Gastrocnemius medialis (tissue), 4 donors: ENCODE data around the gene UFD1. TPM values are rescaled to one million over a fixed set of nuclear protein-coding genes. Genes with fewer than 3 reads are reported as not detected.

Experiments used
- ATAC-seq, 2 donors: fragments of 150-250 bp; one replicate each; pipeline ENCODE4 v1.9.1; 2016
- DNase-seq, 2 donors: peaks; one replicate each; pipeline ENCODE4 v3.0.0-alpha.2; 2019
- H3K27ac ChIP-seq, 4 donors: fragments of 200-600 bp; sonication (generic); 1 replicate in 1 of 4; 2 replicates in 3 of 4; pipeline ENCODE4 v1.5.1; 2016 to 2018; ENCODE audit warnings: mild to moderate bottlenecking in 2 of 4, moderate library complexity in 1 of 4
- H3K27me3 ChIP-seq, 3 donors: fragments of 200-600 bp; sonication (generic) in 2 of 3; 1 replicate in 1 of 3; 2 replicates in 2 of 3; pipeline versions ENCODE4 v1.5.1 to v1.6.0; 2016 to 2019; ENCODE audit warnings: mild to moderate bottlenecking in 1 of 3, moderate library complexity in 1 of 3
- H3K36me3 ChIP-seq, 2 donors: fragments of 200-600 bp; sonication (generic) in 1 of 2; one replicate each; pipeline ENCODE4 v1.5.1; 2017 to 2018
- H3K4me1 ChIP-seq, 2 donors: fragments of 200-600 bp; sonication (generic) in 1 of 2; one replicate each; pipeline ENCODE4 v1.5.1; 2016 to 2017; ENCODE audit warnings: mild to moderate bottlenecking in 2 of 2
- H3K4me3 ChIP-seq, 4 donors: fragments of 200-600 bp; sonication (generic) in 3 of 4; 1 replicate in 1 of 4; 2 replicates in 3 of 4; pipeline ENCODE4 v1.5.1; 2016 to 2019; ENCODE audit warnings: mild to moderate bottlenecking in 2 of 4
- H3K9me3 ChIP-seq, 3 donors: fragments of 200-600 bp; sonication (generic) in 2 of 3; 1 replicate in 1 of 3; 2 replicates in 2 of 3; pipeline ENCODE4 v1.5.1; 2016 to 2019
- POLR2A ChIP-seq, 2 donors: fragments of 450-650 bp; IDR thresholded peaks; one replicate each; pipeline ENCODE4 v1.6.1; 2017; ENCODE audit warnings: antibody characterized with exemption in 2 of 2, mild to moderate bottlenecking in 2 of 2, moderate library complexity in 2 of 2
- in situ Hi-C, 4 donors: fragments of 200-750 bp; cut with MboI; loops; one replicate each; pipeline versions ENCODE4 v1.15.0 to v1.8.0; 2017; ENCODE audit warnings: low sequenced_read_pairs in 4 of 4
- intact Hi-C: fragments of 100-400 bp; cut with DNase I; formaldehyde crosslinking; loops from one replicate; pipeline ENCODE4 v1.15.1; 2023; ENCODE audit warnings: low total_unique reads
- total RNA-seq, 4 donors: library from RNA; depleted of rRNA; stranded (reverse); fragments of >200 nt; gene quantifications; one replicate each; pipeline versions ENCODE4 v1.1.0 to v1.2.3, GENCODE V29; 2016
- TF ChIP-seq, protein P1 (sequence below), 5 experiments: fragments of 450-650 bp in 3 of 5; fragments of 200-600 bp in 2 of 5; sonication (generic) in 2 of 5; IDR thresholded peaks in 4 of 5; conservative IDR thresholded peaks in 1 of 5; 1 replicate in 4 of 5; 2 replicates in 1 of 5; pipeline ENCODE4 v1.5.1; 2016 to 2019; ENCODE audit warnings: antibody characterized with exemption in 5 of 5, mild to moderate bottlenecking in 3 of 5, moderate library complexity in 3 of 5

UFD1 gene
- total RNA-seq, 4 donors from 2014 or later = 106 to 199 (median 165) TPM

- H3K36me3 ChIP-seq = no peaks in the 10 kb centered on the region
- no peak for ATAC-seq
- in situ Hi-C loops = loop anchor here in 1 of 4 donors (25.0 kb wide), 1 partner anchor 518 kb away; no protein-coding TSS in a partner anchor
- no peaks in the 10 kb centered on the region for H3K9me3 ChIP-seq
- intact Hi-C loops = no loop called here
- H3K27me3 ChIP-seq = no peaks in the 10 kb centered on the region
- DNase-seq = no peak
- H3K27ac ChIP-seq = no peak overlapping the region
- H3K4me3 ChIP-seq = no peak overlapping the region
- TF ChIP-seq POLR2A (IDR thresholded peaks at IDR 0.05) = no peak
- TF ChIP-seq, protein P1, sequence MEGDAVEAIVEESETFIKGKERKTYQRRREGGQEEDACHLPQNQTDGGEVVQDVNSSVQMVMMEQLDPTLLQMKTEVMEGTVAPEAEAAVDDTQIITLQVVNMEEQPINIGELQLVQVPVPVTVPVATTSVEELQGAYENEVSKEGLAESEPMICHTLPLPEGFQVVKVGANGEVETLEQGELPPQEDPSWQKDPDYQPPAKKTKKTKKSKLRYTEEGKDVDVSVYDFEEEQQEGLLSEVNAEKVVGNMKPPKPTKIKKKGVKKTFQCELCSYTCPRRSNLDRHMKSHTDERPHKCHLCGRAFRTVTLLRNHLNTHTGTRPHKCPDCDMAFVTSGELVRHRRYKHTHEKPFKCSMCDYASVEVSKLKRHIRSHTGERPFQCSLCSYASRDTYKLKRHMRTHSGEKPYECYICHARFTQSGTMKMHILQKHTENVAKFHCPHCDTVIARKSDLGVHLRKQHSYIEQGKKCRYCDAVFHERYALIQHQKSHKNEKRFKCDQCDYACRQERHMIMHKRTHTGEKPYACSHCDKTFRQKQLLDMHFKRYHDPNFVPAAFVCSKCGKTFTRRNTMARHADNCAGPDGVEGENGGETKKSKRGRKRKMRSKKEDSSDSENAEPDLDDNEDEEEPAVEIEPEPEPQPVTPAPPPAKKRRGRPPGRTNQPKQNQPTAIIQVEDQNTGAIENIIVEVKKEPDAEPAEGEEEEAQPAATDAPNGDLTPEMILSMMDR (IDR thresholded peaks at IDR 0.05 in 4 of 5, conservative IDR thresholded peaks at IDR 0.05 in 1 of 5) = no peak
- H3K4me1 ChIP-seq = no peaks in the 10 kb centered on the region
Observed at GRCh38 chr22:19505735-19506126, 26.7 kb upstream of the UFD1 start.

DNA sequence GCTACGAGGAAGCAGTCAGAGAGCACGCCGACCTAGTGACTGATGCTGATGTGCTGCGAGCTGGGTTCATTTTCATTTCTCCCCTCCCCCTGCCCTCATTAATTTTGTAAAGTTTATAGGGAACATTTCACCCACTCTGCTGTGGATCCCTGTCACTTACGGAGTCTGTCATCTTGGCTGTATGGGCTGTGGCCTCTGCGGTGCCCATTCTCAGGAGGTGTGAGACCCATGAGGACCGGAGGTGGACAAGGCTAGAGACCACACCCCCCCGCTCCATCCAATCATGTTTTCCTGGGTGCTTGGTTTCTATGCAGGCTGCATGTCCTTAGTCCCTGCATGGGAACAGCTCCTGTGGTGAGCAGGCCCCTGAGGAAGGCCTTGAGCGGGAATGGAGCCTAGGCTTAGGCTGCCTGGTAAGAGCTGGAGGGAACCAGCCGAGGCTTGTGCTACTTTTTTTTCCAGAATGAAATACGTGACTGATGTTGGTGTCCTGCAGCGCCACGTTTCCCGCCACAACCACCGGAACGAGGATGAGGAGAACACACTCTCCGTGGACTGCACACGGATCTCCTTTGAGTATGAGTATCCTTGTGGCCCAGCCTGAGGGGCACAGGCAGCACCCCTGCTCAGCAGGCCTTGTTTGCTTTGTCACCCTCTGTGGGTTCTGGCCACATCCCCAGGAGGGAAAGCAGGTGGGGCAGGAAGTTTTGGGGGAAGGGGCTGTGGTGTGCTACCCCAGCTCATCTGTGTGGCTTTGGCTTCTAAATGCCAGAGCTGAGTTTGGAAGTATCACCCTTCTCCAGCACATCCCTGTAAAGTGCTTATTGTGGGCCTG is 26.1 kb upstream of the UFD1 start:
- Histone ChIP-seq H3K4me3 (no peak overlapping the region), H3K36me3 (no peaks in the 10 kb centered on the region), H3K9me3 (no peaks in the 10 kb centered on the region), H3K4me1 (no peaks in the 10 kb centered on the region), H3K27ac (no peak overlapping the region), H3K27me3 (no peaks in the 10 kb centered on the region)
- intact Hi-C loops = no loop called here
- in situ Hi-C loops = loop anchor here in 1 of 4 donors (25.0 kb wide), 1 partner anchor 518 kb away; no protein-coding TSS in a partner anchor
- ATAC-seq = no peak
- no peak for DNase-seq
- TF ChIP-seq, protein P1 (IDR thresholded peaks at IDR 0.05 in 4 of 5, conservative IDR thresholded peaks at IDR 0.05 in 1 of 5) = no peak
- TF ChIP-seq POLR2A (IDR thresholded peaks at IDR 0.05) = no peak

- intact Hi-C loops = no loop called here
- no peak for ATAC-seq
- in situ Hi-C loops = loop anchor here in 1 of 4 donors (25.0 kb wide), 1 partner anchor 517 kb away; no protein-coding TSS in a partner anchor
- Histone ChIP-seq H3K27me3 (no peaks in the 10 kb centered on the region), H3K9me3 (no peaks in the 10 kb centered on the region), H3K4me3 (no peak overlapping the region), H3K36me3 (no peaks in the 10 kb centered on the region), H3K27ac (no peak overlapping the region), H3K4me1 (no peaks in the 10 kb centered on the region)
- TF ChIP-seq, protein P1 (IDR thresholded peaks at IDR 0.05 in 4 of 5, conservative IDR thresholded peaks at IDR 0.05 in 1 of 5) = no peak
- TF ChIP-seq POLR2A (IDR thresholded peaks at IDR 0.05) = no peak
- no peak for DNase-seq
Observed at GRCh38 chr22:19503869-19504268, 24.9 kb upstream of the UFD1 start.

- Histone ChIP-seq H3K4me3 (no peak overlapping the region), H3K9me3 (no peaks in the 10 kb centered on the region), H3K36me3 (no peaks in the 10 kb centered on the region), H3K4me1 (no peaks in the 10 kb centered on the region), H3K27ac (no peak overlapping the region), H3K27me3 (no peaks in the 10 kb centered on the region)
- in situ Hi-C loops (loop anchor here in 1 of 4 donors (25.0 kb wide), 1 partner anchor 516 kb away; no protein-coding TSS in a partner anchor), intact Hi-C loops (no loop called here)
- DNase-seq = no peak
- no peak for ATAC-seq
- TF ChIP-seq, protein P1 (IDR thresholded peaks at IDR 0.05 in 4 of 5, conservative IDR thresholded peaks at IDR 0.05 in 1 of 5) = no peak
- TF ChIP-seq POLR2A (IDR thresholded peaks at IDR 0.05) = no peak
Observed at GRCh38 chr22:19503367-19503766, 24.4 kb upstream of the UFD1 start.
